Keratinocyte (primary cell): ENCODE measurements around the gene LRRTM3.

Experiments used
- CTCF ChIP-seq, 3 experiments: IDR thresholded peaks in 1 of 3; conservative IDR thresholded peaks in 1 of 3; optimal IDR thresholded peaks in 1 of 3; 2 replicates in 2 of 3; 3 replicates in 1 of 3; pipeline versions ENCODE3 to v1.5.1; 2011; ENCODE audit warnings: low read length in 3 of 3, mild to moderate bottlenecking in 3 of 3, moderate library complexity in 2 of 3, control low read depth in 1 of 3, inconsistent platforms in 1 of 3; ENCODE audit not compliant: insufficient read depth in 2 of 3; ENCODE audit errors: extremely low read depth in 1 of 3
- EZH2 ChIP-seq: IDR thresholded peaks from one replicate; pipeline ENCODE4 v1.6.1; 2012; ENCODE audit warnings: inconsistent platforms, mild to moderate bottlenecking, low read length, moderate library complexity

- TF ChIP-seq EZH2 (no peak), CTCF (optimal IDR thresholded peaks at IDR 0.05 in 1 of 3, IDR thresholded peaks at IDR 0.05 in 1 of 3, conservative IDR thresholded peaks at IDR 0.05 in 1 of 3; ENCODE audit: extremely low read depth in 1 of 3, insufficient read depth in 2 of 3, low read length in 3 of 3) (no peak)
These were observed 6.1 kb downstream of the LRRTM3 start for GRCh38 chr10:66931949-66932343.
